NCI-H146 treated with DMSO at 0.1 percent for 48 hours (cell line): Measurements from ENCODE around the gene PRSS8.
"Not testable (repeated sequence)": the region's sequence is repeated elsewhere in the genome, so short reads cannot be mapped to it uniquely, and the experiment has no call there.

Source experiments
- DNase-seq: peaks from one replicate; lab custom pipeline; 2025; ENCODE audit not compliant: unreplicated experiment; lab: John Stamatoyannopoulos, UW

PRSS8 gene

DNA sequence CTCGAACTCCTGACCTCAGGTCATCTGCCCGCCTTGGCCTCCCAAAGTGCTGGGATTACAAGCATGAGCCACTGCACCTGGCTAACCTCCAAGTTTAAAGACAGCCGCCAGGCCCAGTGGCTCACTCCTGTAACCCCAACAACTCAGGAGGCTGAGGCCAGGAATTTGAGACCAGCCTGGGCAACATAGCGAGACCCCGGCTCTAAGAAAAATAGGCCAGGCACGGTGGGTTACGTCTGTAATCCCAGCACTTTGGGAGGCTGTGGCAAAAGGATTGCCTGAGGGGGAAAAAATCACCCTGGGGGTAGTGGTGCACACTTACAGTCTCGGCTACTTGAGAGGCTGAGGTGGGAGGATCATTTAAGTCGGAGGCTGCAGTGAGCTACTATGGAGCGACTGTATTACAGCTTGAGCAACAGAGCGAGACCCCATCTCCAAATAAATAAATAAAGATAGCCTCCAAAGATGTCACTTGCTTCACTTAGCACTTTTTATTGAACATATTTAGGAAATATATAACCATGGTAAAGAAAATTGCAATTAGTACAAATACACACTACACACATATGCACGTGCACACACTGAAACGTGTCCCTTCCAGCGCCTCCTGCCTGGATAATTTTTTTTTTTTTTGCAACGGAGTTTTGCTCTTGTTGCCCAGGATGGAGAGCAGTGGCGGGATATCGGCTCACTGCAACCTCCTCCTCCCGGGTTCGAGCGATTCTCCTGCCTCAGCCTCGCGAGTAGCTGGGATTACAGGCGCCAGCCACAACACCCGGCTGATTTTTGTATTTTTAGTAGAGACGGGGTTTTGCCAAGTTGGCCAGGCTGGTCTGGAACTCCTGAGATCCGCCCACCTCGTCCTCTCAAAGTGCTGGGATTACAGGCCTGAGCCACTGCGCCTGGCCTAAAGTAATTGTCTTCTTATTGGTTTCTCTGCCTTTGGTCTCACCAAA lies 28.7 kb downstream of the PRSS8 start:
- no peak for DNase-seq

DNA sequence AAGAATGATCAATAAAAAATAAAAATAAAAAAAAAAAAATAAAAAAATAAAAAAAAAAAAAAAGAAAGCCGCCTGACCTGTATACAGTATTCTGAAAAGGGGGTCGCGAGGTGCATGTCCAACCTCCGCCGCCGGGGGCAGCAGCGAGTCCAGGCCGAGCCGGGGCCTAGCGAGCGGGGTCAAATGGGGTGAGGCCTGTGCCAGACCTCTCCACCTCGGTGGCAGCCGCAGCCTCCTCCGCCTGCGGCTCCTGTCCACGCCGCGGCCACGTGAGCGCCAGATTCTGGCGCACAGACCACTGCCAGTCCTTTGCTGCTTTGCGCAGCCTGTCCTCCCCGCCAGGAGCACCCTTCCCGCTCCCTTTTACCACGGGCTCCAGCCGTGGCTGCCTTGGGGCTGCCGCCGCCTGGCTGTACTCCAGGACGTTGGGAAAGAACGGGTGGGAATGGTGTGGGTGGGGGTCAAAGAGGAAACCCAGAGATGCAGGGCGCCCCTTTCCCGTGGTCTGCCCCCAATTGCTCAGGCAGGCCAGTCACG lies 29.8 kb downstream of the PRSS8 start:
- no peak for DNase-seq

DNA sequence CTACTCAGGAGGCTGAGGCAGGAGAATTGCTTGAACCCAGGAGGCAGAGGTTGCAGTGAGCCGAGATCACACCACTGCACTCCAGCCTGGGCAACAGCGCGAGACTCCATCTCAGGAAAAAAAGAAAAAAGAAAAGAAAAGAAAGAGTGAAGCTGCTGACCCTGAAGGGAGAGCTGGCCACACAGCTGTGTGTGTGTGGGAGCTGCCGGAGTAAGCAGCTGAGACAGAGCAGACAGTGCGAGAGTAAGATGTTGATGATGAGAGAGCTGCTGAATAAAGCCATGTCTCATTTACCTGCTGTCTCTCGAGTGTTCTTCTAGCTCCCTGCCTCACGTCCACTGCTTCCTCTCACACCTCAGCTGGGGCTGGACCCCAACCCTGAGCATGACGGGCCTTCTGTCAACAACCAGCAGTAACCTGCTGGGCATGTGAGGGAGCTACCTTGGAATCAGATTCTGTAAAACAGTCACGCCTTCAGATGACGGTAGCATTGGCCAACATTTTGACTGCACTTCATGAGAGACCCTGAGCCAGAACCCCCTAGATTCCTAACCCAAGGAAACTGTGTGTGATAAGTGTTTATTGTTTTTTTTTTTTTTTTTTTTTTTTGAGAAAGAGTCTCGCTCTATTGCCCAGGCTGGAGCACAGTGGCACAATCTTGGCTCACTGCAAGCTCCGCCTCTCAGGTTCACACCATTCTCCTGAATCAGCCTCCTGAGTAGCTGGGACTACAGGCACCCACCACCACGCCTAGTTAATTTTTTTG lies 34.5 kb downstream of the PRSS8 start:
- DNase-seq = not testable (repeated sequence)

DNA sequence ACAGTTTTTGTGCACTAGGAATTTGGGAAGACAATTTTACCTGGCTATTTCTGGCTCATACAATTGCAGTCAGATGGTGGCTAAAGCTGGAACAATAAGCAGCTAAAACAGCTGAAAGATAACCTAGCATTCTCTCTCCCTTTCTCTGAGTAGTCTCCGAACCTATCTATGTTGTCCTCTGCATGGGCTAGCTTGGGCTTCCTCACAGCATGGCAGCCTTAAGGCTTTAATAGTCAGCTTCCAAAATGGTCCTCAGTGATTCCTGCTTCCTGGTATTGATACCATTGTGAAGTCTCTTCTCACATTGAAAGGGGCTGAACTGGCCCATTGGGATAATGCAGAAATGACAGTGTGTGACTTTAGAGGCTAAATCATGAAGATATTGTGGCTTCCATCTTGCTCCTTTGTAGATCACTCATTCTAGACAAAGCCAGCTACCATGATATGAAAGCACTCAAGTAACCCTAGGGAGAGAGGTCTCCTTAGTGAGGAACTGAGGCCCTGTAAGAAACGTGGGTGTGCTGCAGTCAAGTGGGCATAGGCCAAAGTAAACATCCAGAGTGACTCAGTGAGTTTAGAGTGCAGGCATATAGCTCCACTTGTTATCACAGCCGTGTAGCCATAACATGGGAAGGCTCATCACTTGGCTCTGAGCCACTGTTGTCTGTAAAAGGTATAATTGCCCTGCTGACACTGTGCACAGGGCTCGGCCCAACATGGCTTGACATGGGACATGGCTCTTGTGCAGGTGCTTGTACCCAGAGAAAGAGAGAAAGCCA lies 35.5 kb downstream of the PRSS8 start:
- DNase-seq = no peak

DNA sequence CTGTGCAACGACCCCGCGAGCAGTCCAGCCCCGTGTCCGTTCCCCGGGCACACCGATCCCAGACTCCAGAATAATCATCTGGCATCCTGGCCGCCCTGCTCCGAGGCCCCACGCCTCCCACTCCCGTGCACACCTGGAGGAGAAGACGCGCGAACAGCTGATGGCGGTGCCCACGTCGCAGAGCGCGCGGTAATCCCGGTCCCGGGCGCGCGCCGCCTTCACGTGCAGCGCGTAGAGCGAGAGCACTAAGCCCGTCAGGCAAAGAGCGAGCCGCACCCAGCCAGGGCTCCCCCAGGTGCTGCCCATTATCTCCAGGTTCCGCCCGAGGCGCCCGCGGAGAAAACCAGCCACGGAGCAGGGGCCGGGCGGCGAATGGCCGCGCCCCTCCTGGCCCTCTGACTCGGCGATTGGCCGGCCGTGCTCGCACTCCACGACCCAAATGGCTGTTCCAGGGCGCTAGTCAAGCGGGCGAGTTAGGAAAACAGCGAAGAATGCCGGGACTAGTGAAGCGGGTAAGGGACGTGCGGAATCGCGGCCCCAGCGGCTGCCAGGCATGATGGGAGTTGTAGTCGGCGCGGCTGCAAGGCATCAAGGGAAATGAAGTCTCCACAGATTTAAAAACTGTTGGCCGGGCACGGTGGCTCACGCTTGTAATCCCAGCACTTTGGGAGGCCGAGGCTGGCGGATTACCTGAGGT lies 41.0 kb downstream of the PRSS8 start, which contains the start of gene VKORC1:
Gene VKORC1 (minus strand): TSS at position 374 of the 697 bp plus-strand sequence. CDS start 68 bp downstream, at position 306.
- DNase-seq = peak; percentile 99

DNA sequence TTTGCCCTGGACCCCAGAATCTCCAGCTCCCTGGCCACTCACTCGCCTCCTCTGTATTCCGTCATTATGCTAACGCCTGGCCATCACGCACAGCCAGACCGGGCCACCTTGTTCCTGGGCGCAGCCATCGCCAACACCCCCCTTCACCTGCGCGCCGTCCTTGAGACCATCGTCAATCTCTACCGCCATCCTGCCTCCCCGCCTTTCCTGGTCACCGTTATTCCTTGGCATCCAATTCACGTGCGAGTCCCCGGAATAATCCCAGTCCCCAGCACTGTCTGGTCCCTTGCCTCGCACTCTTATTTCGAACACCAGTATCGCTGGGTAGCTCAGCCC lies 41.5 kb downstream of the PRSS8 start:
- DNase-seq = peak; percentile 21

DNA sequence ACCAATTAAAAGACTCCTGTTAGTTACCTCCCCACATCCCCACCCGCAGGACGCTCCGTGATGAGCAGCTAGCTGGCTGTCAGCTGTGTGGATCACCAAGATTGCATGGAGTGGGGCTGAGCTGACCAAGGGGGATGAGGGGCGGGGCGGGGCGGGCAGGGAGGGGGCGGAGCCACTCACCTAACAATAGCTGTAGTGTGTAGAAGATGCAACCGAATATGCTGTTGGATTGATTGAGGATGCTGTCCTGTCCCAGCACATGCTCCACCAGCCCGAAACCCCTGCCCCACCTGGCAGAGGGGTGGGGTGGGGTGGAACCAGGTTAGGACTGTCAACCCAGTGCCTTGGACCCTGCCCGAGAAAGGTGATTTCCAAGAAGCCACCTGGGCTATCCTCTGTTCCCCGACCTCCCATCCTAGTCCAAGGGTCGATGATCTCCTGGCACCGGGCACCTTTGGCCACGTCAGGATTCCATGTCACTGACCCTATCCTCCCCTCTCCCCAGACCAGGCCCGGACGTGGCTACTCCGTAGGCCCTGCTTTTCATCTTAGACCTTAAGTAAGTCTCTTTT lies 42.3 kb downstream of the PRSS8 start:
- peak; percentile 52 for DNase-seq

DNA sequence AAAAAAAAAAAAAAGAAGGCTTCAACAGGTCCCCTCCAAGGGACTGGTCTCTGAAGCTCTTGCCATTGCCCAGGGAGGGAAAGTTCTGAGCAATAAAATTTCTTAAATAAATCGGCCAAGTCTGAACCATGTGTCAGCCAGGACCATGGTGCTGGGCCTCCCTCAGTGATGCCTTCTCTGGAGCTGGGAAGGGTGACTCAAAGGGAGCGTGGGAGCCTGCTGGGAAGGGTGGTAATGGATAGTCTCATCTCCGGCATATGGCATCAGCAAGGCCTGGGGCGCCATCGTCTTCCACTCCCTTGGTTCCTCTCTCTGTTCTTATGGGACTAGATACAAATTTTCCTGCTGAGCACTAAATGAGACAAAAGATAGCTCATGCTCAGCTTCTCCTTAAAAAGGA lies 43.2 kb downstream of the PRSS8 start:
- no peak for DNase-seq

DNA sequence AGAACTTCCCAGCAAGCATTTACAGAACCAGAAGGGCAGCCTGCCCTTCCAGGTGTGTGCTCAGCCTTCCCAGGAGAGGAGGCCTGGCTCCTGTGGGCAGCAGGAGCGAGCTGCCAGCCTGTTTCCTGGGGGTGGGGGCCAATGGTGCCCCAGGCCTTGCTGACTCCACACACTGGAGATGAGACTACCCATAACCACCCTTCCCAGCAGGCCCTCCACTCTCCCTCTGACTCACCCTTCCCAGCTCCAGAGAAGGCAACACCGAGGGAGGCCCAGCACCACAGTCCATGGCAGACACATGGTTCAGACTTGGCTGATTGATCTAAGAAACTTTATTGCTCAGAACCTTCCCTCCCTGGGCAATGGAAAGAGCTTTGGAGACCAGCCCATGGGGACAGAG lies 45.0 kb downstream of the PRSS8 start:
- DNase-seq = no peak

DNA sequence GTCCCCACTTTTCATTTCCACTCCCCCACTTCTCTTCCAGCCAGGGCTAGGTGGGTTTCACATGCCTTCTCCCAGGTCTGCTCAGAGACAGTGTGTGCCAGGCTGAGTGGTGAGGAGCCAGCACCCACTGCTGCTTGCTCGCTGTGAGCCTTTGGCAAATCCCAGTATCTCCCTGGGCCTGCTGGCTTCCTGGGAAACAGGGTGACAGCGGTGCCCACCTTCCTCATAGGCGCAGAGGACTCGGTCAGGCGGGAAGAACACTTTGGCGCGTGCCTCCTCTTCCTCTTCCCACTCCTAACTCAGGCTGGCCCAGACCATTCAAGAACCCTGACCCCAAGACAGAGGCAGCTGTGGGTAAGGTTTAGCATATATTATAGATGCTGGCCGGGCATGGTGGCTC lies 46.3 kb downstream of the PRSS8 start:
- no peak for DNase-seq

DNA sequence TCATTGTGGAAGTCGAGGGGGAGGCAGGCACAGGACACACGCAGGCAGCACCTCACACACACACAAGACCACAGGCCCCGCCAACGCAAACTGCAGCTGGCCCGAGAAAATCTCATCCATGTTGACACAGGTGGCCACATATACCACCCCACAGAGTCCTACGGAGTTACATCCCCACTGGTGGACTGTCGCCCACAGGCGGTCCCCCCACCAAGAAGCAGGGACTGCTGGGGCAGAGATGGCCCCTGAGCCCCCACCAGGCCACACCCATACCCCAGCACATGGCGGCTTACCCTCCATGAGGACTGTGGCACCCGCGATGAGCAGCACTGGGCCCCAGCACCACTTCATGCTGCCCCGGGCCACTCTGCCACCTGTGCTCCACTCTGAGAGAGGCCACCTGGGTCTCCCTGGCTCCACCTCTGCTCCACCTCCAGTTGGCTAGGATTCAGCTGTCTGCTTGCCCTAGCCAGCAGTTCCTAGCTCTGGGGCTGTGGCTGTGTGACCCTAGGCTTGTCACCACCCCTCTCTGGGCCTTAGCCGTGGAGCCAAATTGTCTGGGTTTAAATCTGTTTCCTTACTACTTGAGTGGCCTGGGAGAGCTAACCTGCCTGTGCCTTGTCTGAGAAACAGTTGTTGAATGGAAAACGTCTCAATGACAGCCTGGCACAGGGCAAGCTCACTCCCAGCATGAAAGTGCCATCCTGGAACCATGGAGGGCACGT lies 46.9 kb downstream of the PRSS8 start, which contains the start of gene PRSS53:
Gene PRSS53 (minus strand): TSS at position 485 of the 725 bp plus-strand sequence. CDS start 134 bp downstream, at position 351.
- DNase-seq = no peak

DNA sequence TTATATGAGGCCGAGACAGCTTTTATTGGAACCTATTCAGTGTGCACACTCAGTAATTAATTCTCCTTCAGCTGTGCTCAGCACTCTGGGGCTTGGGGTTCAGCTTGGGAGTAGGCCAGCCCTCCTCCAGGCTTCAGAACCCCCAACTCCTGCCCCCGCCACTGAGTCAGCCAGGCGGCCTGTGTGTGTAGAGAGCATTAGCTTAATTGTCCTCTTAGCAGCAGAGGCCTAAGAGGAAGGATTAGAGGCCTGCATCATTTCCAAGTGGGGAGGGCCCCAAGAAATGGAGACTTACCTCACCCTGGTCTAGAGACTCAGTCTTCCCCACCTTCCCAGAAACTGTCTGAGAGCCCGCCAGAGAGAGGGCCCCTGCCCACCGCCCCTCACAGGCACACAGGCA lies 47.6 kb downstream of the PRSS8 start:
- DNase-seq = no peak

DNA sequence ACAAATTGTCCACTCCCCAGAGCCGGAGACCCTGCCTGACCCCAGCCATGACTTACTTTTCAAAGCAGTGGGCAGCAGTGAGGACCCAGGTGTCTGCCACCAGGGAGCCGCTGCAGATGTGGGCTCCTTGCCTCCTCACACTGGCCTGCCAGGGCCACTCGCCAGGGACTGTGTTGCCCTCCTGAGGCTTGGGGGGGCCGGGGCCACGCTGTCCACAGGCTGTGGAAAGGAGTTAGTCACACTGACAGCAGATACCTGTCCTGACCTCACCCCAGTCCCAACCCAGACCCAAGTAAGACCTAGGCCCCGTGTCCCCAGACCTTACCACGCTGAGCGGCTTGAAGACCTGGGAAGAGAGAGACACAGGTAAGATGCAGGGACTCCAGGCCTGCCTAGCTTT lies 48.0 kb downstream of the PRSS8 start:
- DNase-seq = no peak

DNA sequence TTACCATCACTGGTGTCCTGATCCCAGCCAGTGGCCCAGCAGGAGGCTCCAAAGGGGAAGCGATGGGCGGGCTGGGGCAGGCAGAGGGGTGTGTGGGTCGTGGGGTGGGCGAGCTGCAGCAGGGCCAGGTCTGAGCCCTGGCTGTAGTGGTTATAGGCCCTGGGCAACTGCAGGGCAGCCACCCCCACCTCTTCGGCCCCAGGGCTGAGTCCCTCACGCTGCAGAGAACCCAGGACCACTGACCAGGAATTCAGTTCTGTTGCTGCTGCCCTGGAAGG lies 49.0 kb downstream of the PRSS8 start:
- no peak for DNase-seq

DNA sequence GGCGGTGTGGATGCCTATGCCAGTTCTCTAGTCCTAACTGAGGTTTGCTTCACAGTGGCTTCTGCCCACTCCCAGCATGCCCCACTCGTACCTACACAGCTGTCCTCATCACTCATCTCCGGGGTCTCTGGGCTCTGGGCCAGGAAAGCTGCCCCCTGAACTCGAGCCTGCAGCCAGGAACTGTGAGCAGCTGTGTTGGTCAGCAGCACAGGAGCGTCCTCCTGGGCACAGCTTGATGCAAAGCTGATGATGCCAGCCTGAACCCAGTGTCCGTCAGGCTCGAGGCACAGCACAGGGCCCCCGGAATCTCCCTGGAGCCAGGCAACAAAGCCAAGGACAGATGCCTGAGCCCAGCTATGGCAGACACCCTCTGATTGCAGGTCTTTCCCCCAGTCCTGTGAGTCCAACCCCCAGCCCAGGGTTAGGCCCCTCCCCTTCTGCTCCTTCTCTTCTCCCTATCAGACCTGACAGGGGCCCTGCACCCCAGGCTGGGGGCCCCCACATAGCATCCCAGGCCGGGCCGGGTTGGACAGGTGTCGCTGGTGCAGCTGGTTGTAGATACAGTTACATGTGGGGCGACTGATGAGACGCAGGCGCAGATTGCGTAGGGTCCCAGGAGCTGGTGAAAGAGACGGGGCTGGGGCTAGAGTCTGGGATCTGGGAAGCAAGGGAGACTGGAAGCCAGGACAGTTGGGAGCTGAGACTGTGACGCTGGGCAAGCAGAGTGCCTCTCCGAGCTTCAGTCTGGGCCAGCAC lies 49.5 kb downstream of the PRSS8 start:
- DNase-seq = no peak

DNA sequence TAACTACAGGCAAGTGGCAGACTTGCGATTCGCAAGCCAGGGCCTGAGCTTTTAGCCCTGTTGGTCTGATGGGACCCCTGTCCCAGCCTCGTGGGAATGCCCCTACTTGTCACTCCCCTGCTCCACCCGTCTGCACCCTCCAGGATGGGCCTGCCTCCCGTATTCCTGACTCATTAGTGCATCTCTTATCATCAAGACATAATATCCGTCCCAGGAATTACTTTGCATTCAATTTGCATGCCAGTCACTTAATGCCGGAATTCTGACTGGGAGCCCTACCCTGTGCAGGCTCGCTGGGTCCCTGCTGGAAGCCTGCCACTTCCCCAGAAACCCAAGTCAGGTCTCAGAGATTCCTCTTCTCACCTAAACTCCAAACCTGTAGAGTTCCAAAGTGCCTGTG lies 50.1 kb downstream of the PRSS8 start:
- DNase-seq = no peak

DNA sequence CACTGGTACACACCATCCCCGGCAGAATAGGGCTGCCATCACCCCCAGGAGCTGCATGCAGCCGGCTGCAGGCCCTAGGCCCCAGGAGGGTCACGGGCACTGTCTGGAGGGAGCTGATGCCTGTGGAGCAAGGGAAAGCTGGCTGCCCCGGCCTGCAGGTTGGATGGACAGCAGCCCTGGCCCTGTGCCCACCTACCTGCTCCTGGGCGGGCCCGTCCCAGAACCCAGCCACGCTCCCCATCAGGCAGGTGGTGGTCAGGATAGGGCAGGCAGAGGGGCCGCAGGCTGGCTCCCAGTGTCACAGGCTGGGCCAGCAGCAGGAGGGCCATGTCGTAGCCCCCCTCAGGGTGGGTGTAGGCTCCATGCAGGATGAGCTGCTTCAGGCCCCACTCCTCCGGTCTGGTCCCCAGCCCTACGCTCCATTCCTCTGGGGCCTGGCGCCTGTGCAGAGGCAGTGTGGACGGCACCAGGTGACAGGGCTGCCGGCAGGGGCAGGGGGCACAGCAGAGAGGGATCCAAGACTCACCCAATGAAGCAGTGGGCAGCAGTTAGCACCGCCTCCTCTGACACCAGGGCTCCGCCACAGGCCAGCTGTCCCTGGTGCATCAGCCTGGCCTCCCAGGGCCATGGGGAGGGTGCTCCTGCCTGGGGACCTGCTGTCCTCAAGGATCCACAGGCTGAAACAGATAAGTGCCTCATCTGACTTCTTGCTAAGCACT lies 50.8 kb downstream of the PRSS8 start:
- no peak for DNase-seq

DNA sequence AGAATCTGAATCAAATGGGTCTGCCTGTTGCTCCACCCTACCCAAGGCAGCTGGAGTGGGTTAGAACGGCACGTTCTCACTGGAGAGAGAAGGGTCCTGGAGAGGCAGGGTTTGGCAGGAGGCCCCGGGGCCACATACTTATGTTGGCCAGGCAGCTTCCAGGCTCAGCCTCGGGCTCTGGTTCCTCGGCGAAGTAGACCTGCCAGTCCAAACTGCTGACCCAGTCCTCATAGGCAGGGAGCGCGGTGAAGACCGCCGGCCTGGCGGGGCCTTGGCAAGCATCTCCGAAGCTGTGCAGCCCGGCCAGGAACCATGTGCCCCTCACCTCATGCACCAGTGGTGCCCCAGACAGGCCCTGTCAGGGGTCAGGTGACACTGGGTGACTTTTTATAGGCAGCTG lies 51.5 kb downstream of the PRSS8 start:
- DNase-seq = no peak
